GM15510 (cell line): ENCODE measurements around the gene CMTM1.

Source experiments
- POLR2A ChIP-seq: IDR thresholded peaks from 3 replicates; pipeline ENCODE4 v1.6.1; 2011; ENCODE audit warnings: borderline replicate concordance; ENCODE audit not compliant: insufficient read length; ENCODE audit errors: extremely low read depth

CMTM1 gene

GRCh38 chr16:66566051-66566901 is at the start of gene CMTM1:
CMTM1 (plus strand) TSS chr16:66566439; CDS start chr16:66566514, 75 bp downstream.
- TF ChIP-seq POLR2A: no peak

- no peak for TF ChIP-seq POLR2A
Observed at GRCh38 chr16:66516509-66516807, 49.8 kb upstream of the CMTM1 start.

- TF ChIP-seq POLR2A: no peak
Observed at GRCh38 chr16:66516808-66517585, 49.2 kb upstream of the CMTM1 start.

GRCh38 chr16:66517586-66518263 is 48.5 kb upstream of the CMTM1 start:
- TF ChIP-seq POLR2A: no peak

- no peak for TF ChIP-seq POLR2A
Observed at GRCh38 chr16:66519482-66520373, 46.5 kb upstream of the CMTM1 start.

GRCh38 chr16:66520406-66521170 is 45.7 kb upstream of the CMTM1 start:
- TF ChIP-seq POLR2A: no peak

- TF ChIP-seq POLR2A: no peak
Observed at GRCh38 chr16:66521252-66521713, 45.0 kb upstream of the CMTM1 start.

- no peak for TF ChIP-seq POLR2A
Observed at GRCh38 chr16:66521951-66522771, 44.1 kb upstream of the CMTM1 start.

- TF ChIP-seq POLR2A: no peak
Observed at GRCh38 chr16:66522816-66523590, 43.2 kb upstream of the CMTM1 start.

GRCh38 chr16:66523861-66524354 is 42.3 kb upstream of the CMTM1 start:
- TF ChIP-seq POLR2A: no peak

GRCh38 chr16:66524601-66525164 is 41.6 kb upstream of the CMTM1 start:
- no peak for TF ChIP-seq POLR2A
